ENCODE measurements around the gene SLC4A2.

SLC4A2 gene

GRCh38 chr7:151016505-151016904 is 42.9 kb upstream of the SLC4A2 start:
- H3K27me3 ChIP-seq (ENCODE audit: low read depth, low read length), result peaks cover 25% of the 10 kb centered on the region
- H3K4me1 ChIP-seq (ENCODE audit: control insufficient read depth in 1 of 2, insufficient read depth in 2 of 2, low read length in 2 of 2), result peaks cover 6 to 26% of the 10 kb centered on the region in 2 donors
- H3K9me3 ChIP-seq (ENCODE audit: control insufficient read depth in 1 of 2, low read length in 2 of 2), result no peaks in the 10 kb centered on the region
- no peak overlapping the region for H3K27ac ChIP-seq (ENCODE audit: low read length)
- H3K4me3 ChIP-seq (ENCODE audit: low read depth in 1 of 2, low read length in 2 of 2), result no peak overlapping the region
- no peaks in the 10 kb centered on the region for H3K36me3 ChIP-seq (ENCODE audit: control insufficient read depth in 1 of 2, insufficient read depth in 2 of 2, low read length in 2 of 2)

- H3K36me3 ChIP-seq (ENCODE audit: control insufficient read depth in 1 of 2, insufficient read depth in 2 of 2, low read length in 2 of 2), result no peaks in the 10 kb centered on the region
- peaks cover 6 to 26% of the 10 kb centered on the region in 2 donors for H3K4me1 ChIP-seq (ENCODE audit: control insufficient read depth in 1 of 2, insufficient read depth in 2 of 2, low read length in 2 of 2)
- no peak overlapping the region for H3K27ac ChIP-seq (ENCODE audit: low read length)
- H3K9me3 ChIP-seq (ENCODE audit: control insufficient read depth in 1 of 2, low read length in 2 of 2), result no peaks in the 10 kb centered on the region
- no peak overlapping the region for H3K4me3 ChIP-seq (ENCODE audit: low read depth in 1 of 2, low read length in 2 of 2)
- H3K27me3 ChIP-seq (ENCODE audit: low read depth, low read length), result peaks cover 25% of the 10 kb centered on the region
These were observed 42.4 kb upstream of the SLC4A2 start for GRCh38 chr7:151016942-151017341.

- Histone ChIP-seq H3K27me3 (ENCODE audit: low read depth, low read length) (peaks cover 21% of the 10 kb centered on the region), H3K27ac (ENCODE audit: low read length) (no peak overlapping the region), H3K4me1 (ENCODE audit: control insufficient read depth in 1 of 2, insufficient read depth in 2 of 2, low read length in 2 of 2) (peaks cover 6 to 26% of the 10 kb centered on the region in 2 donors), H3K4me3 (ENCODE audit: low read depth in 1 of 2, low read length in 2 of 2) (no peak overlapping the region), H3K36me3 (ENCODE audit: control insufficient read depth in 1 of 2, insufficient read depth in 2 of 2, low read length in 2 of 2) (no peaks in the 10 kb centered on the region), H3K9me3 (ENCODE audit: control insufficient read depth in 1 of 2, low read length in 2 of 2) (no peaks in the 10 kb centered on the region)
These were observed 41.9 kb upstream of the SLC4A2 start for GRCh38 chr7:151017370-151017952.

GRCh38 chr7:151017953-151018420 is 41.4 kb upstream of the SLC4A2 start:
- H3K9me3 ChIP-seq (ENCODE audit: control insufficient read depth in 1 of 2, low read length in 2 of 2), result no peaks in the 10 kb centered on the region
- peak overlapping the region; percentile 11 to 50 for H3K4me3 ChIP-seq (ENCODE audit: low read depth in 1 of 2, low read length in 2 of 2)
- no peaks in the 10 kb centered on the region for H3K36me3 ChIP-seq (ENCODE audit: control insufficient read depth in 1 of 2, insufficient read depth in 2 of 2, low read length in 2 of 2)
- peaks cover 20% of the 10 kb centered on the region for H3K27me3 ChIP-seq (ENCODE audit: low read depth, low read length)
- peaks cover under 1 to 21% of the 10 kb centered on the region in 2 donors for H3K4me1 ChIP-seq (ENCODE audit: control insufficient read depth in 1 of 2, insufficient read depth in 2 of 2, low read length in 2 of 2)
- no peak overlapping the region for H3K27ac ChIP-seq (ENCODE audit: low read length)

- peak overlapping the region; percentile 11 to 50 for H3K4me3 ChIP-seq (ENCODE audit: low read depth in 1 of 2, low read length in 2 of 2)
- H3K27ac ChIP-seq (ENCODE audit: low read length), result no peak overlapping the region
- no peaks in the 10 kb centered on the region for H3K9me3 ChIP-seq (ENCODE audit: control insufficient read depth in 1 of 2, low read length in 2 of 2)
- peaks cover 20% of the 10 kb centered on the region for H3K27me3 ChIP-seq (ENCODE audit: low read depth, low read length)
- peaks cover 0 to 15% of the 10 kb centered on the region in 2 donors for H3K4me1 ChIP-seq (ENCODE audit: control insufficient read depth in 1 of 2, insufficient read depth in 2 of 2, low read length in 2 of 2)
- no peaks in the 10 kb centered on the region for H3K36me3 ChIP-seq (ENCODE audit: control insufficient read depth in 1 of 2, insufficient read depth in 2 of 2, low read length in 2 of 2)
These were observed 40.8 kb upstream of the SLC4A2 start for GRCh38 chr7:151018421-151019129.

GRCh38 chr7:151019130-151019447 is 40.3 kb upstream of the SLC4A2 start:
- H3K36me3 ChIP-seq (ENCODE audit: control insufficient read depth in 1 of 2, insufficient read depth in 2 of 2, low read length in 2 of 2), result no peaks in the 10 kb centered on the region
- peak overlapping the region in 1 of 2 donors; percentile 48 for H3K4me3 ChIP-seq (ENCODE audit: low read depth in 1 of 2, low read length in 2 of 2)
- no peak overlapping the region for H3K27ac ChIP-seq (ENCODE audit: low read length)
- H3K9me3 ChIP-seq (ENCODE audit: control insufficient read depth in 1 of 2, low read length in 2 of 2), result no peaks in the 10 kb centered on the region
- peaks cover 20% of the 10 kb centered on the region for H3K27me3 ChIP-seq (ENCODE audit: low read depth, low read length)
- H3K4me1 ChIP-seq (ENCODE audit: control insufficient read depth in 1 of 2, insufficient read depth in 2 of 2, low read length in 2 of 2), result peaks cover 0 to 10% of the 10 kb centered on the region in 2 donors

GRCh38 chr7:151020231-151020630 is 39.2 kb upstream of the SLC4A2 start:
- Histone ChIP-seq H3K27ac (ENCODE audit: low read length) (no peak overlapping the region), H3K36me3 (ENCODE audit: control insufficient read depth in 1 of 2, insufficient read depth in 2 of 2, low read length in 2 of 2) (no peaks in the 10 kb centered on the region), H3K27me3 (ENCODE audit: low read depth, low read length) (peaks cover 20% of the 10 kb centered on the region), H3K4me1 (ENCODE audit: control insufficient read depth in 1 of 2, insufficient read depth in 2 of 2, low read length in 2 of 2) (peaks cover 0 to 9% of the 10 kb centered on the region in 2 donors), H3K9me3 (ENCODE audit: control insufficient read depth in 1 of 2, low read length in 2 of 2) (no peaks in the 10 kb centered on the region), H3K4me3 (ENCODE audit: low read depth in 1 of 2, low read length in 2 of 2) (no peak overlapping the region)

- H3K27me3 ChIP-seq (ENCODE audit: low read depth, low read length), result peaks cover 15% of the 10 kb centered on the region
- no peak overlapping the region for H3K27ac ChIP-seq (ENCODE audit: low read length)
- no peak overlapping the region for H3K4me3 ChIP-seq (ENCODE audit: low read depth in 1 of 2, low read length in 2 of 2)
- H3K36me3 ChIP-seq (ENCODE audit: control insufficient read depth in 1 of 2, insufficient read depth in 2 of 2, low read length in 2 of 2), result no peaks in the 10 kb centered on the region
- H3K4me1 ChIP-seq (ENCODE audit: control insufficient read depth in 1 of 2, insufficient read depth in 2 of 2, low read length in 2 of 2), result peaks cover 0 to 4% of the 10 kb centered on the region in 2 donors
- H3K9me3 ChIP-seq (ENCODE audit: control insufficient read depth in 1 of 2, low read length in 2 of 2), result no peaks in the 10 kb centered on the region
These were observed 36.2 kb upstream of the SLC4A2 start for GRCh38 chr7:151023232-151023631.

GRCh38 chr7:151024435-151025056 is 34.8 kb upstream of the SLC4A2 start, which contains the start of gene ATG9B:
Gene ATG9B (minus strand): TSS chr7:151024494. CDS start chr7:151024423, 71 bp downstream.
- H3K27ac ChIP-seq (ENCODE audit: low read length), result no peak within 1 kb of the TSS
- no peak within 1 kb of the TSS for H3K4me3 ChIP-seq (ENCODE audit: low read depth in 1 of 2, low read length in 2 of 2)
- H3K4me1 ChIP-seq (ENCODE audit: control insufficient read depth in 1 of 2, insufficient read depth in 2 of 2, low read length in 2 of 2), result peaks cover 0 to 7% of the 10 kb centered on the region in 2 donors
- H3K27me3 ChIP-seq (ENCODE audit: low read depth, low read length), result peaks cover 8% of the 10 kb centered on the region
- H3K9me3 ChIP-seq (ENCODE audit: control insufficient read depth in 1 of 2, low read length in 2 of 2), result no peaks in the 10 kb centered on the region
- H3K36me3 ChIP-seq (ENCODE audit: control insufficient read depth in 1 of 2, insufficient read depth in 2 of 2, low read length in 2 of 2), result no peaks in the 10 kb centered on the region

GRCh38 chr7:151025924-151026671 is 33.3 kb upstream of the SLC4A2 start:
- Histone ChIP-seq H3K4me3 (ENCODE audit: low read depth in 1 of 2, low read length in 2 of 2) (no peak overlapping the region), H3K36me3 (ENCODE audit: control insufficient read depth in 1 of 2, insufficient read depth in 2 of 2, low read length in 2 of 2) (no peaks in the 10 kb centered on the region), H3K4me1 (ENCODE audit: control insufficient read depth in 1 of 2, insufficient read depth in 2 of 2, low read length in 2 of 2) (peaks cover 0 to 7% of the 10 kb centered on the region in 2 donors), H3K27me3 (ENCODE audit: low read depth, low read length) (no peaks in the 10 kb centered on the region), H3K27ac (ENCODE audit: low read length) (no peak overlapping the region), H3K9me3 (ENCODE audit: control insufficient read depth in 1 of 2, low read length in 2 of 2) (no peaks in the 10 kb centered on the region)

Measured in muscle layer of duodenum (tissue), 2 donors.